Stimulated activated CD8-positive, alpha-beta memory T cell treated with anti-CD3 and anti-CD28 coated beads, Interleukin-4, amount 100 ng/mL, for 24 hours (primary cell): ENCODE data around the gene NIPAL3.

Experiments
- DNase-seq: peaks from one replicate; pipeline ENCODE4 v3.0.0-alpha.2; 2020; ENCODE audit warnings: low read depth

NIPAL3 gene

GRCh38 chr1:24390924-24391782, 24.4 kb upstream of the NIPAL3 start:
- DNase-seq = peak; percentile 52

- DNase-seq = peak; percentile 46
These were observed 23.6 kb upstream of the NIPAL3 start for GRCh38 chr1:24391882-24392603.

GRCh38 chr1:24392604-24392946, 23.0 kb upstream of the NIPAL3 start:
- no peak for DNase-seq

GRCh38 chr1:24392982-24393650, 22.5 kb upstream of the NIPAL3 start:
- no peak for DNase-seq

- DNase-seq = no peak
These were observed 21.7 kb upstream of the NIPAL3 start for GRCh38 chr1:24393892-24394291.

- no peak for DNase-seq
These were observed 15.5 kb upstream of the NIPAL3 start for GRCh38 chr1:24400065-24400464.

- DNase-seq = no peak
These were observed 11.8 kb upstream of the NIPAL3 start for GRCh38 chr1:24403806-24404205.

GRCh38 chr1:24406788-24407187, 8.8 kb upstream of the NIPAL3 start:
- DNase-seq = no peak

GRCh38 chr1:24409535-24409934, 6.1 kb upstream of the NIPAL3 start:
- no peak for DNase-seq

- DNase-seq = no peak
These were observed 4.9 kb upstream of the NIPAL3 start for GRCh38 chr1:24410750-24411149.

GRCh38 chr1:24411963-24412362, 3.6 kb upstream of the NIPAL3 start:
- DNase-seq = no peak

- no peak for DNase-seq
These were observed 3.2 kb upstream of the NIPAL3 start for GRCh38 chr1:24412408-24412807.

GRCh38 chr1:24413350-24414163, 2.0 kb upstream of the NIPAL3 start, which contains the start of gene STPG1:
TSS of gene STPG1 (minus strand) at chr1:24413782. CDS start at chr1:24401388, 12,394 bp downstream.
- peak; percentile 64 for DNase-seq

- DNase-seq = no peak
These were observed 748 bp upstream of the NIPAL3 start for GRCh38 chr1:24414775-24415333.

- no peak for DNase-seq
These were observed 486 bp downstream of the NIPAL3 start for GRCh38 chr1:24415910-24416665.

GRCh38 chr1:24416666-24417391, 1.2 kb downstream of the NIPAL3 start:
- DNase-seq = no peak

GRCh38 chr1:24417681-24418080, 2.1 kb downstream of the NIPAL3 start:
- no peak for DNase-seq

- DNase-seq = no peak
These were observed 3.5 kb downstream of the NIPAL3 start for GRCh38 chr1:24418898-24419628.

GRCh38 chr1:24420547-24420946, 4.9 kb downstream of the NIPAL3 start:
- no peak for DNase-seq
